Measurements from ENCODE around the gene NRG3.

DNA sequence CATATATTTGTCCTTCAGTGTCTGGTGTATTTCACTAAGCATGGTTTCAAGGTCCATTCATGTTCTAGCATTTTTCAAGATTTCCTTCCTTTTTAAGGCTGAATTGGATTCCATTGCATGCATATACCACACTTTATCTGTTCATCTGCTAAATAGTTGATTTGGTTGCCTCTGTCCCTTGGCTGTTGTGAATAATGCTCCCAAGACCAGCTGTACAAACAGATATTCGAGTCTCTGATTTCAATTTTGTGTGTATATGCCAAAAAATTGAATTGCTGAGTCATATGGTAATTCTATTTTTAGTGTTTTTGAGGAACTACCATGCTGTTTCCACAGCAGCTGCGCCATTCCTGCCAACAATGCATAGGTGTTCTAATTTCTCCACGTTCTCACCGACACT is 216.4 kb downstream of the NRG3 start:
- TF ChIP-seq POLR2A (IDR thresholded peaks at IDR 0.05): no peak
- TF ChIP-seq, protein P1, sequence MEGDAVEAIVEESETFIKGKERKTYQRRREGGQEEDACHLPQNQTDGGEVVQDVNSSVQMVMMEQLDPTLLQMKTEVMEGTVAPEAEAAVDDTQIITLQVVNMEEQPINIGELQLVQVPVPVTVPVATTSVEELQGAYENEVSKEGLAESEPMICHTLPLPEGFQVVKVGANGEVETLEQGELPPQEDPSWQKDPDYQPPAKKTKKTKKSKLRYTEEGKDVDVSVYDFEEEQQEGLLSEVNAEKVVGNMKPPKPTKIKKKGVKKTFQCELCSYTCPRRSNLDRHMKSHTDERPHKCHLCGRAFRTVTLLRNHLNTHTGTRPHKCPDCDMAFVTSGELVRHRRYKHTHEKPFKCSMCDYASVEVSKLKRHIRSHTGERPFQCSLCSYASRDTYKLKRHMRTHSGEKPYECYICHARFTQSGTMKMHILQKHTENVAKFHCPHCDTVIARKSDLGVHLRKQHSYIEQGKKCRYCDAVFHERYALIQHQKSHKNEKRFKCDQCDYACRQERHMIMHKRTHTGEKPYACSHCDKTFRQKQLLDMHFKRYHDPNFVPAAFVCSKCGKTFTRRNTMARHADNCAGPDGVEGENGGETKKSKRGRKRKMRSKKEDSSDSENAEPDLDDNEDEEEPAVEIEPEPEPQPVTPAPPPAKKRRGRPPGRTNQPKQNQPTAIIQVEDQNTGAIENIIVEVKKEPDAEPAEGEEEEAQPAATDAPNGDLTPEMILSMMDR (IDR thresholded peaks at IDR 0.05): no peak
- TF ChIP-seq EP300 (IDR thresholded peaks at IDR 0.05): no peak
- no peak for TF ChIP-seq POLR2AphosphoS5 (IDR thresholded peaks at IDR 0.05)

Measured in upper lobe of left lung (tissue), 4 donors.